Measurements from ENCODE around the gene FGF21.

DNA sequence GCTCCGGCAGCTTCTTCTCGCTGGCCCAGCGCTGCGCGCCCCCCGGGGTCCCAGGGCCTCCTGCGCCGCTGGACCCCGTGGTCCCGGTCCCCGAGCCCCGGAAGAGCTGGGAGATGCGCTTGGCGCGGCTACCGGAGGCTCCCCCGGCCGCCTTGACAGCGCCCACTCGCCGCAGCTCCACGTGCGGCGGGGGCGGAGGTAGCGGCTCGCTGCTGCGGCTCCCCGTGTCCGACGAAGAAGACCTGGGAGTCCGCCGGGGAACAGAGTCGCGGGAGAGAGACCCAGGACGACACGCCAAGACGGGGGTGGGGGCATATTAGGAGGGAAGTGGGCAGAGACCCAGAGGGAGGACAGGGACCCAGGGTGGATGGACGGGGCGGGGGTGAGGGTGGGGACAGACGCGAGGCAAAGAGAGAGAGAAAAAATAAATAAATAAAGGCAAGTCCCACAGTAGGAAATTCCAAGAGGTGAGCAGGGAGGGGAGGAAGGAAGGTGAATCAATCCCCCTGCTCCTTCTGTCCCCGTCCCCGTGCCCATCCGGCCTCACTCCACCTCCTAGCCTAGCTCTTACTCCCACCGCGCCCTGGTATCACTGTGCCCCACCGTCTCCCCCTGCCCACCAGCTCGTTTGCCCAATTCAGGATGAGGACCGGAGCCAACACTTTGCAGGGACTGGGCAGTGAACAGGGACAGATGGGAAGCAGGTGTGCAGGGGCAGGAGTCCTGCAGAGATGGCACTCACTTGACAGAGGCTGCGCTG lies 15.7 kb upstream of the FGF21 start:
- no peak for TF ChIP-seq CTCF (IDR thresholded peaks at IDR 0.05)
- TF ChIP-seq POLR2AphosphoS5 (IDR thresholded peaks at IDR 0.05): no peak
